NCI-H1436 treated with DMSO at 0.1 percent for 48 hours (cell line): ENCODE data around the gene HRK.
"Not testable (repeated sequence)": the region's sequence is repeated elsewhere in the genome, so short reads cannot be mapped to it uniquely, and the experiment has no call there.

Source experiments
- DNase-seq: peaks from one replicate; lab custom pipeline; 2025; lab: John Stamatoyannopoulos, UW

Gene HRK

GRCh38 chr12:116818341-116818856, 62.8 kb downstream of the HRK start:
- DNase-seq = no peak

- not testable (repeated sequence) for DNase-seq
These were observed 66.5 kb downstream of the HRK start for GRCh38 chr12:116814766-116815165.

DNA sequence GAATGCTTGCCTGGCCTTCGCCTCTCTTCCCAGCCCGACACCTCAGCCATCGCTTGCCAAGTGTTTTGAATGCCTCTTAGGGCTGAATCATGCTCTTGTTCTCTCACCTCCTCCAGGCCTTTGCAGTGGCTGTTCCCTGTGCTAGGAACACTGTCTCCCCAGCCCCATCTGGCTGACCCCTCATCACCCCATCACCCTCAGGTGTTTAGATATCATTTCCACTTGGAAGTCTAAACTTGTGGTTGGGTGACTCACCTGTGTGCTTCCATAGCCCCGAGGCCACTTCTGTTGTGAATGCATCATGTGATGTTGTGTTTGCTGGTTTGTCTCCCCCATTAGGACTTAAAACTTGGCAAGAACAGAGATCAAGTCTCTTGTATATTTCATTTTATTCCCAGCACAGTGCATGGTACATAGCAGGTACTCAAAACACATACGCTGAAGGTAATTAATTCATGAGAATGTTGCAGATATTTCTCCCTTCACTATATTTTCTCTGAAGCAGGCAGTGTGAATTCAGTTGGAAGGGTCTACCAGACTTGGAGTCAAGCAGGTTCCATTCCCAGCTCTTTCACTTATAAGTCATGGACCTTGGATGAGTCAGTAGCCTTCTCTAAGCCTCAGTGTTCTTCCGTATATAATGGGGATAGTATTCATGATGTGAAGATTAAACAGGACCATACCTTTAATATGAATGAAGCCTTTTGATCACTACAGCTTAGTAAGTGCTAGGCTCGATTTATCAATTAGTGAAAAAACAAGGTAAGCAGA, 67.8 kb downstream of the HRK start:
- no peak for DNase-seq

DNA sequence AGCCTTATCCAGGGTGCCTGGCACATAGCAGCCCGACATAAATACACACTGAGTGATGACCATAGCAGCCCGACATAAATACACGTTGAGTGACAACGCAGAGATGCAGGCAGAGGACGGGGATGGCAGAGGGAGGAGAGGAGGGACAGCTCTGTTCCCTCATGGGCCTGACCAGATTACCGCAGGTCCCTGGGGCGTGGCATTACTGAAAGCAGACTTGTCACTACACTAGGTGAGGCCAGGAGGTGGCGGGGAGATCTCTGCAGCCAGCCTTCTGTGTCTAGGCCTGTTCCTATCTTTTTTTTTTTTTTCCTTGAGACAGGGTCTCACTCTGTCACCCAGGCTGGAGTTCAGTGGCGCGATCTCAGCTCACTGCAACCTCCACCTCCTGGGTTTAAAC, 69.0 kb downstream of the HRK start:
- DNase-seq = no peak

GRCh38 chr12:116808113-116809105, 72.8 kb downstream of the HRK start:
- DNase-seq = no peak

- no peak for DNase-seq
These were observed 73.7 kb downstream of the HRK start for GRCh38 chr12:116807546-116807945.

DNA sequence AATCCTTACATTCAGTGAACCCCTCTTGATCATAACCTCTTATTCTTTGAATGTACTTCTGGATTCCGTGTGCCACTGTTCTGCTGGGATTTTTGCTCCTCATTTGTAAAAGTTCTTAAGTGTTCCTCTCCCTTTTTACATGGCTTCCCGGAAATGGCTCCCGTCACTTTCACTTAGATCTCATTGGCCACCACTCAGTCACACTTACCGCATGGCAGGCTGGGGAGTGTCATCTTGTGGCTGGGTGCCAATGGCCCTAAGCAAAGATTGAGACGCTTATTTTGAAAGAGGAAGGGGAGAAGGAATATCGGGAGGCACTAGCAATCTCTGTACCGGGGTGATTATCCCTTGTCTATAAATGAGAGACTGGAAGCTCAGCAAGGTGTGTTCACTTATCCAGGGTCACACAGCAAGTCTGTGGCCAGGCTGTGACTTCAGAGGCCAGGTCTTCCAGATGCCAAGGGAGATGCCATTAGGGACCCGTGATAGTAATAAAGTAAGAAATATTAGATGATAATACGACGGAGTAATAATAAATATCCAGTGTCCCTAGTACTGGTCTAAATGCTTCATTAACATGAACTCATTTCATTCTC, 74.3 kb downstream of the HRK start:
- no peak for DNase-seq
